Measurements from ENCODE around the gene CRYBA2.

CRYBA2 gene

DNA sequence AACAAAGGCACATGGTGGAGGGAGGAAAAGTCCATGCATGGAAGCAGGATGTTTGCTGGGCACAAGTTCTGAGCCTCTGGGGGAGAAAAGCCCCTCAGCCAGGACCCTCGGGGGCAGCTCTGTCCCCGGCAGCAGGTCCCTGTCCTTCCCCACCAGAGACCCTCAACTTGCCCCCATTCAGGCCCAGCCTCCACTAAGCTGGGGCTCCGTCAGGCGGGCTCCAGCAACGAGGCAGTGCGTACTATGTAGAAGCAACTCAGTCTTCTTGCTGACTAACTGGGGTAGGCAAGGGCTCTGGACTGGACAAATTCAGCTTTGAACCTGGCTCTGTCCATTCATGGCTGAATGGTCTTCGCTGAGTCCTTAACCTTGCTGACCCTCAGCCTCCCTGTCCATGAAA, 25.1 kb upstream of the CRYBA2 start:
- no peaks in the 10 kb centered on the region for H3K9me3 ChIP-seq (ENCODE audit: control extremely low read depth in 1 of 5, control insufficient read depth in 4 of 5, insufficient read depth in 2 of 5, low read depth in 1 of 5, low read length in 4 of 5)
- ChIA-PET POLR2A (no interaction called here), CTCF (interaction anchor here (1.2 to 2.7 kb wide), 6 partner anchors 9 to 166 kb away, joined by 3 to 12 read pairs (median 9); no protein-coding TSS in a partner anchor)
- DNase-seq = no peak
- no peak overlapping the region for H3K27ac ChIP-seq (ENCODE audit: insufficient read depth in 1 of 2, low read depth in 1 of 2, low read length in 2 of 2, poor library complexity in 1 of 2, severe bottlenecking in 2 of 2)
- H3K27me3 ChIP-seq (replicated peaks in 2 of 5; ENCODE audit: control insufficient read depth in 4 of 5, insufficient read depth in 5 of 5, low read length in 4 of 5) = peaks cover 0 to 19% (median 12%) of the 10 kb centered on the region in 5 experiments
- no peaks in the 10 kb centered on the region for H3K4me1 ChIP-seq (ENCODE audit: control extremely low read depth in 1 of 4, control insufficient read depth in 4 of 4, insufficient read depth in 4 of 4, low read length in 3 of 4)
- 91% methylated on average over 3 of the region's 7 CpGs for WGBS (ENCODE audit: insufficient coverage)
- H3K36me3 ChIP-seq (ENCODE audit: control insufficient read depth in 4 of 4, insufficient read depth in 4 of 4, low read length in 3 of 4) = no peaks in the 10 kb centered on the region
- H3K4me3 ChIP-seq (ENCODE audit: control insufficient read depth in 1 of 7, extremely low read depth in 1 of 7, insufficient read depth in 4 of 7, low read depth in 2 of 7, low read length in 6 of 7) = no peak overlapping the region

- DNase-seq = no peak
- ChIA-PET CTCF (interaction anchor here (0.7 to 2.7 kb wide), 9 partner anchors 9 to 282 kb away, joined by 3 to 12 read pairs (median 7); no protein-coding TSS in a partner anchor), POLR2A (no interaction called here)
- Histone ChIP-seq H3K36me3 (ENCODE audit: control insufficient read depth in 4 of 4, insufficient read depth in 4 of 4, low read length in 3 of 4) (no peaks in the 10 kb centered on the region), H3K4me3 (ENCODE audit: control insufficient read depth in 1 of 7, extremely low read depth in 1 of 7, insufficient read depth in 4 of 7, low read depth in 2 of 7, low read length in 6 of 7) (no peak overlapping the region), H3K27ac (ENCODE audit: insufficient read depth in 1 of 2, low read depth in 1 of 2, low read length in 2 of 2, poor library complexity in 1 of 2, severe bottlenecking in 2 of 2) (no peak overlapping the region), H3K9me3 (ENCODE audit: control extremely low read depth in 1 of 5, control insufficient read depth in 4 of 5, insufficient read depth in 2 of 5, low read depth in 1 of 5, low read length in 4 of 5) (no peaks in the 10 kb centered on the region), H3K4me1 (ENCODE audit: control extremely low read depth in 1 of 4, control insufficient read depth in 4 of 4, insufficient read depth in 4 of 4, low read length in 3 of 4) (no peaks in the 10 kb centered on the region), H3K27me3 (replicated peaks in 2 of 5; ENCODE audit: control insufficient read depth in 4 of 5, insufficient read depth in 5 of 5, low read length in 4 of 5) (peaks cover 0 to 19% (median 15%) of the 10 kb centered on the region in 5 experiments)
- 89% methylated on average over 9 of the region's 14 CpGs for whole genome bisulfite sequencing (ENCODE audit: insufficient coverage)
Measured at GRCh38 chr2:219017201-219017931, 24.1 kb upstream of the CRYBA2 start.

DNA sequence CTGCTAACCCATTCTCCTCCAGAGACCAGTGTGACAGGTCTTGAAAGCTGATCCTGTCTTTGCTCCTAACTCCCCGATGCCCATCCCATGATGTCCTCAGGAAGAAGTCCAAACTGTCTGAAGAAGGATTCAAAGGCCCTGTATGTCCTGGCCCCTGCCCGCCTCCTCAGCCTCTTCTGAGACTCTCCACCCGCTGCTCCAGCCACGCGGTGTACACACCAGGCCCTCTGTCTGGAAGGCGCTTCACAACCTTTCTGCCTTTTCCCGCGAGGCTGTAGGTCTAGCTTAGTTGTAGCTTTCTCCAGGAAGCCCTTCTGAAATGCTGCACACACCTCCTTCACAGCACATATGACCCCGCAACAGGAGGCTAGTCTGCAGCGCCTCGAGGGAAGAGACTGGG, 23.5 kb upstream of the CRYBA2 start:
- no peak for DNase-seq
- Histone ChIP-seq H3K4me3 (ENCODE audit: control insufficient read depth in 1 of 7, extremely low read depth in 1 of 7, insufficient read depth in 4 of 7, low read depth in 2 of 7, low read length in 6 of 7) (no peak overlapping the region), H3K36me3 (ENCODE audit: control insufficient read depth in 4 of 4, insufficient read depth in 4 of 4, low read length in 3 of 4) (no peaks in the 10 kb centered on the region), H3K27ac (ENCODE audit: insufficient read depth in 1 of 2, low read depth in 1 of 2, low read length in 2 of 2, poor library complexity in 1 of 2, severe bottlenecking in 2 of 2) (no peak overlapping the region), H3K4me1 (ENCODE audit: control extremely low read depth in 1 of 4, control insufficient read depth in 4 of 4, insufficient read depth in 4 of 4, low read length in 3 of 4) (no peaks in the 10 kb centered on the region), H3K27me3 (replicated peaks in 2 of 5; ENCODE audit: control insufficient read depth in 4 of 5, insufficient read depth in 5 of 5, low read length in 4 of 5) (peaks cover 0 to 20% (median 13%) of the 10 kb centered on the region in 5 experiments), H3K9me3 (ENCODE audit: control extremely low read depth in 1 of 5, control insufficient read depth in 4 of 5, insufficient read depth in 2 of 5, low read depth in 1 of 5, low read length in 4 of 5) (peaks cover 0 to 1% (median 0%) of the 10 kb centered on the region in 5 experiments)
- ChIA-PET CTCF (interaction anchor here (0.7 to 2.3 kb wide), 8 partner anchors 10 to 283 kb away, joined by 3 to 12 read pairs (median 4); no protein-coding TSS in a partner anchor), POLR2A (no interaction called here)
- 83% methylated on average over 9 of the region's 11 CpGs for WGBS (ENCODE audit: insufficient coverage)

DNA sequence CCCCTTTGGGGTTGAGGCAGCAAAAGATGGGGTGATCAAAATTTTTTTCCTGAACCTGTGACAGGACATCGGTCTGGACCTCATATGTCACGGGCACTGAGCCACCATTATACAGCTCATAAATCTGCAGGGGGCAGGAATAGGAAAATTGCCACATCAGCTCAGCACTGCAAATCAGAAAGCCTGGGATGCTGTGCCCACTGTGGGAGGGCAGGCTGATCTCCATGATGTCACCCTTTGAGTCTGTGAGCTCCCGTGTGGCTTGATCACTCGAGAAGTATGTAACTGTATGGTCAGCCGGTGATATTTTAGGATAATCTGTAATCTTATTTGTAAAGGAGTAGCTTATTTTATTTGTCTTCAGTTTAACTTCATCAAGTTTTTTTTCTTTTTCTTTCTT, 17.7 kb upstream of the CRYBA2 start:
- POLR2A ChIA-PET = no interaction called here
- CTCF ChIA-PET = interaction anchor here (0.8 to 7.7 kb wide), 6 partner anchors 9 to 143 kb away, joined by 3 to 57 read pairs (median 6); no protein-coding TSS in a partner anchor

GRCh38 chr2:219010162-219010756, 17.0 kb upstream of the CRYBA2 start:
- WGBS (ENCODE audit: insufficient coverage) = 70% methylated on average over 2 of the region's 6 CpGs

More for the DNA sequence above, 17.7 kb upstream of the CRYBA2 start:
- no peaks in the 10 kb centered on the region for H3K4me1 ChIP-seq (ENCODE audit: control extremely low read depth in 1 of 4, control insufficient read depth in 4 of 4, insufficient read depth in 4 of 4, low read length in 3 of 4)
- peaks cover 7 to 37% (median 10%) of the 10 kb centered on the region in 5 experiments for H3K27me3 ChIP-seq (replicated peaks in 2 of 5; ENCODE audit: control insufficient read depth in 4 of 5, insufficient read depth in 5 of 5, low read length in 4 of 5)
- DNase-seq = no peak
- 86% methylated on average over 2 of the region's 5 CpGs for WGBS (ENCODE audit: insufficient coverage)
- H3K27ac ChIP-seq (ENCODE audit: insufficient read depth in 1 of 2, low read depth in 1 of 2, low read length in 2 of 2, poor library complexity in 1 of 2, severe bottlenecking in 2 of 2) = no peak overlapping the region
- H3K4me3 ChIP-seq (ENCODE audit: control insufficient read depth in 1 of 7, extremely low read depth in 1 of 7, insufficient read depth in 4 of 7, low read depth in 2 of 7, low read length in 6 of 7) = no peak overlapping the region
- no peaks in the 10 kb centered on the region for H3K36me3 ChIP-seq (ENCODE audit: control insufficient read depth in 4 of 4, insufficient read depth in 4 of 4, low read length in 3 of 4)
- H3K9me3 ChIP-seq (ENCODE audit: control extremely low read depth in 1 of 5, control insufficient read depth in 4 of 5, insufficient read depth in 2 of 5, low read depth in 1 of 5, low read length in 4 of 5) = peaks cover 0 to 4% (median 0%) of the 10 kb centered on the region in 5 experiments

DNA sequence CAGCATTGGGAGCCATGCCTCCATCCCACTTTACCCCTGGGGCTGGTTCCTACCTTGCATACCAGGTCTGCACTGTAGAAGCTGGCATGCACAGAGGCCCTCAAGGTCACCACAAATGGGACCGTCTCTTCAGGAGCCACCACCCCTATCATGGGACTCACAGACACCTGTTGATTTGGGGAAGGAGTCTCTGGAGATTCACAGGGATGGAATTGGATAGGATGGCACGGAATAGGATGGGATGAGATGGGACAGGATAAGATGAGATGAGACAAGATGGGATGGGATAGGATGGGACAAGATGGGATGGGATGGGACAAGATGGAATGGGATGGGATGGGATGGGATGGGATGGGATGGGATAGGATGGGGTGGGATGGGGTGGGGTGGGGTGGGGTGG, 16.1 kb upstream of the CRYBA2 start:
- Histone ChIP-seq H3K4me3 (ENCODE audit: control insufficient read depth in 1 of 7, extremely low read depth in 1 of 7, insufficient read depth in 4 of 7, low read depth in 2 of 7, low read length in 6 of 7) (no peak overlapping the region), H3K27me3 (replicated peaks in 2 of 5; ENCODE audit: control insufficient read depth in 4 of 5, insufficient read depth in 5 of 5, low read length in 4 of 5) (peaks cover 4 to 52% (median 15%) of the 10 kb centered on the region in 5 experiments), H3K4me1 (ENCODE audit: control extremely low read depth in 1 of 4, control insufficient read depth in 4 of 4, insufficient read depth in 4 of 4, low read length in 3 of 4) (no peaks in the 10 kb centered on the region), H3K36me3 (ENCODE audit: control insufficient read depth in 4 of 4, insufficient read depth in 4 of 4, low read length in 3 of 4) (no peaks in the 10 kb centered on the region), H3K9me3 (ENCODE audit: control extremely low read depth in 1 of 5, control insufficient read depth in 4 of 5, insufficient read depth in 2 of 5, low read depth in 1 of 5, low read length in 4 of 5) (peaks cover 0 to 4% (median 0%) of the 10 kb centered on the region in 5 experiments), H3K27ac (ENCODE audit: insufficient read depth in 1 of 2, low read depth in 1 of 2, low read length in 2 of 2, poor library complexity in 1 of 2, severe bottlenecking in 2 of 2) (no peak overlapping the region)
- DNase-seq = no peak
- no CpG with 5 or more reads among the region's 2 CpGs for WGBS (ENCODE audit: insufficient coverage)
- ChIA-PET POLR2A (no interaction called here), CTCF (interaction anchor here (0.7 to 7.7 kb wide), 7 partner anchors 10 to 145 kb away, joined by 3 to 57 read pairs (median 11); no protein-coding TSS in a partner anchor)

More at GRCh38 chr2:219010162-219010756, 17.0 kb upstream of the CRYBA2 start:
- Histone ChIP-seq H3K27me3 (replicated peaks in 2 of 5; ENCODE audit: control insufficient read depth in 4 of 5, insufficient read depth in 5 of 5, low read length in 4 of 5) (peaks cover 7 to 43% (median 12%) of the 10 kb centered on the region in 5 experiments), H3K4me3 (ENCODE audit: control insufficient read depth in 1 of 7, extremely low read depth in 1 of 7, insufficient read depth in 4 of 7, low read depth in 2 of 7, low read length in 6 of 7) (no peak overlapping the region), H3K4me1 (ENCODE audit: control extremely low read depth in 1 of 4, control insufficient read depth in 4 of 4, insufficient read depth in 4 of 4, low read length in 3 of 4) (no peaks in the 10 kb centered on the region), H3K27ac (ENCODE audit: insufficient read depth in 1 of 2, low read depth in 1 of 2, low read length in 2 of 2, poor library complexity in 1 of 2, severe bottlenecking in 2 of 2) (no peak overlapping the region), H3K9me3 (ENCODE audit: control extremely low read depth in 1 of 5, control insufficient read depth in 4 of 5, insufficient read depth in 2 of 5, low read depth in 1 of 5, low read length in 4 of 5) (peaks cover 0 to 4% (median 0%) of the 10 kb centered on the region in 5 experiments), H3K36me3 (ENCODE audit: control insufficient read depth in 4 of 4, insufficient read depth in 4 of 4, low read length in 3 of 4) (no peaks in the 10 kb centered on the region)
- ChIA-PET POLR2A (no interaction called here), CTCF (interaction anchor here (0.7 to 7.7 kb wide), 9 partner anchors 9 to 144 kb away, joined by 3 to 57 read pairs (median 5); no protein-coding TSS in a partner anchor)
- peak in 1 of 3 donors; percentile 45 for DNase-seq
